ENCODE measurements around the gene TMEM234. TPM values are rescaled to one million over a fixed set of nuclear protein-coding genes. Genes with fewer than 3 reads are reported as not detected.
A peak's percentile ranks its signal among the peaks of the same experiment; 100 is the strongest.

TMEM234 gene
- total and polyA plus RNA-seq, 8 donors: 6.2 to 23.5 (median 8.7) TPM

DNA sequence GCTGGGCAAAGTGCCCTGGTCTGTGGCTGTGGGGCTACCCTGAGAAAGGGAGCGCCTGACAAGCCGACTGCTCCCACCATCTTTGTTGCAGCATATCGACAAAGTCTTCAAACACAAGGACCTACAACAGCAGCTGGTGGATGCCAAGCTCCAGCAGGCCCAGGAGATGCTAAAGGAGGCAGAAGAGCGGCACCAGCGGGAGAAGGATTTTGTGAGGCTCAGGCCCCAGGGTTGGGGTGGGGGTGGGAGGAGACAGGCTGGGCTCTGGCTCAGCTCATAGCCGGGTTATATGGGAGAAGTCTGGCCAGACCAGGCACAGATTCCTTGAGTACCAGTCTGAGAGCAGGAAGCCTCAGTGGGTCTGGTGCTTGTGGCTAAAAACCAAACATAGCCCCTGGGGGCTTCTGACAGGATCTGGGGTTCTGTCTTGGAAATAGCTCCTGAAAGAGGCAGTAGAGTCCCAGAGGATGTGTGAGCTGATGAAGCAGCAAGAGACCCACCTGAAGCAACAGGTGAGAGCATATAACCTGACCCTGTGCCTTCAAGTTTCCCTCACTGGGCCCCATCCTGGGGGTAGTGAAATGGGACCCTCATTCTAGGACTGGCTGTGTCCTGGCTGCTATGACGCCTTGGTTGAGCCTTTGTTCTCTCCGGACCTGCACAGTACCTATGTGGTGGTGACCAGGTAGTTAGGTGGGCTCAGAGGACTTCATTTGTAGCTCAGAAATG, 29.8 kb downstream of the TMEM234 start:
- WGBS, 2 donors: 93 to 95% methylated on average over 8 of the region's 8 CpGs
- no peaks in the 10 kb centered on the region for H3K9me3 ChIP-seq
- DNase-seq (peak in 1 of 6 donors; percentile 25), FAIRE-seq (no peak), ATAC-seq (no peak)
- intact Hi-C loops (cut with DNase I): no loop called here
- no peaks in the 10 kb centered on the region for H3K4me1 ChIP-seq
- H3K27ac ChIP-seq: no peak overlapping the region
- no peak overlapping the region for H3K4me3 ChIP-seq
- TF ChIP-seq, protein P1, sequence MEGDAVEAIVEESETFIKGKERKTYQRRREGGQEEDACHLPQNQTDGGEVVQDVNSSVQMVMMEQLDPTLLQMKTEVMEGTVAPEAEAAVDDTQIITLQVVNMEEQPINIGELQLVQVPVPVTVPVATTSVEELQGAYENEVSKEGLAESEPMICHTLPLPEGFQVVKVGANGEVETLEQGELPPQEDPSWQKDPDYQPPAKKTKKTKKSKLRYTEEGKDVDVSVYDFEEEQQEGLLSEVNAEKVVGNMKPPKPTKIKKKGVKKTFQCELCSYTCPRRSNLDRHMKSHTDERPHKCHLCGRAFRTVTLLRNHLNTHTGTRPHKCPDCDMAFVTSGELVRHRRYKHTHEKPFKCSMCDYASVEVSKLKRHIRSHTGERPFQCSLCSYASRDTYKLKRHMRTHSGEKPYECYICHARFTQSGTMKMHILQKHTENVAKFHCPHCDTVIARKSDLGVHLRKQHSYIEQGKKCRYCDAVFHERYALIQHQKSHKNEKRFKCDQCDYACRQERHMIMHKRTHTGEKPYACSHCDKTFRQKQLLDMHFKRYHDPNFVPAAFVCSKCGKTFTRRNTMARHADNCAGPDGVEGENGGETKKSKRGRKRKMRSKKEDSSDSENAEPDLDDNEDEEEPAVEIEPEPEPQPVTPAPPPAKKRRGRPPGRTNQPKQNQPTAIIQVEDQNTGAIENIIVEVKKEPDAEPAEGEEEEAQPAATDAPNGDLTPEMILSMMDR (IDR thresholded peaks at IDR 0.05): no peak
- no peaks in the 10 kb centered on the region for H3K27me3 ChIP-seq
- H3K36me3 ChIP-seq: peaks cover 18 to 84% (median 62%) of the 10 kb centered on the region in 3 donors

DNA sequence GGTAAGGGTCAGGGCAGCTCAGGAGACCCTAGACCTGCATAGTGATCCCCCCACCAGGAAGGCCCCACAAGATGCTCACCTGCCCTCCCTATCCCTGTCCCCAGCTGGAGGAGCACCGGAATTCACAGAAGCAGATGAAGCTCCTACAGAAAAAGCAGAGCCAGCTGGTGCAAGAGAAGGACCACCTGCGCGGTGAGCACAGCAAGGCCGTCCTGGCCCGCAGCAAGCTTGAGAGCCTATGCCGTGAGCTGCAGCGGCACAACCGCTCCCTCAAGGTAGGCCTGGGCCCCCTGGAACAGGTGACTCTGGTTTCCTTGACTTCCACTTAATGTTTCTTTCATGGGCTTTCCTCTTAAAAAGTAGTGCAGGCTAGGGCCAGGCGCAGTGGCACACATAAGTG, 34.3 kb downstream of the TMEM234 start:
- intact Hi-C loops (cut with DNase I): no loop called here
- Histone ChIP-seq H3K36me3 (peaks cover 13 to 72% (median 51%) of the 10 kb centered on the region in 3 donors), H3K4me1 (peaks cover 0 to 4% (median 0%) of the 10 kb centered on the region in 3 donors), H3K9me3 (no peaks in the 10 kb centered on the region), H3K4me3 (no peak overlapping the region), H3K27ac (no peak overlapping the region), H3K27me3 (no peaks in the 10 kb centered on the region)
- WGBS, 2 donors: 97 to 98% methylated on average over 9 of the region's 9 CpGs
- TF ChIP-seq, protein P1 (IDR thresholded peaks at IDR 0.05): no peak
- FAIRE-seq (no peak), ATAC-seq (no peak), DNase-seq (peak in 1 of 6 donors; percentile 21)

DNA sequence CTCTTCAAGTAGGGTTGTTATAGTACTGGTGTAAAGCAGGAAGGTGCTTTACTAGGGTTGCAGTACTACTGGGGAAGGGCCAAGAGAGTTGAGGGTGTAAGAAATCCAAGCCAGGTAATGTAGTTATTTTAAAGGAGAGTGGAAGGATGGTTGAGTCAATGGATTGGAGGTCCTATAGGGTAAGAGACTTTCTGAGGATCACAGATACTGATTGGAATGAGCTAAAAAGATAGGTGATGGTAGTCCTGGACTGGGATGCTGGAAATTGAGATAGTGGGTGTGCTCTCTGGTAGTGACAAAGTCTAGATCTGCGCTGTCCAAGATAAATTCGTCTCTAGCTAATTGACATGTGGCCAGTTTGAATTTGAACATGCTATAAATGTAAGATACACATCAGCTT, 35.7 kb downstream of the TMEM234 start:
- H3K36me3 ChIP-seq: peaks cover 13 to 59% (median 39%) of the 10 kb centered on the region in 3 donors
- no peak for FAIRE-seq
- 84 to 88% methylated on average over 2 of the region's 2 CpGs for WGBS, 2 donors

DNA sequence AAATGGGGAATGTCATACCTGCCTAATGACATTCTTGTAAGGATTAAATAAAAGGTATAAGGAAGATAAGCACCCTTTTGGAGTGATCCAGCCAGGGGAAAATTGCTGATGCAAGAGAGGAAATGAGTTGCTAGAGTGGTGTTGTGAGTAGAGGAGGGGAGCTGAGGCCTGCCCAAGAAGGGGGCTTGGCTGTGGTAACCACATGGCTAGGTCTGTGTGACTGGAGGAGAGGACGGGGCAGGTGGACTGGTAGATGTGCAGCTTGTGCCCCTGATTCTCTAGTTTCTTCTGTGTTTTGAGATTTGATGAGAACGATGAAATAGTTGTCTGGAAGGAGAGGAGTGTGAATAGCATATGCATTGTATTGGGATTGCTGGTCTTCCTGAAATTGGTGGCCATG, 36.1 kb downstream of the TMEM234 start:
- H3K9me3 ChIP-seq: no peaks in the 10 kb centered on the region
- intact Hi-C loops (cut with DNase I): no loop called here
- H3K4me1 ChIP-seq: peaks cover 0 to 17% (median 8%) of the 10 kb centered on the region in 3 donors
- WGBS, 2 donors: 86 to 94% methylated on average over 2 of the region's 2 CpGs
- FAIRE-seq: no peak
- no peak overlapping the region for H3K4me3 ChIP-seq
- H3K27ac ChIP-seq: no peak overlapping the region
- H3K27me3 ChIP-seq: no peaks in the 10 kb centered on the region
- peaks cover 13 to 57% (median 34%) of the 10 kb centered on the region in 3 donors for H3K36me3 ChIP-seq
- ATAC-seq: no peak
- TF ChIP-seq, protein P1 (IDR thresholded peaks at IDR 0.05): no peak
- no peak for DNase-seq

More for the DNA sequence above, 35.7 kb downstream of the TMEM234 start:
- ATAC-seq: no peak
- no peaks in the 10 kb centered on the region for H3K27me3 ChIP-seq
- H3K4me3 ChIP-seq: no peak overlapping the region
- no peak for DNase-seq
- peaks cover 0 to 13% (median 4%) of the 10 kb centered on the region in 3 donors for H3K4me1 ChIP-seq
- no peak overlapping the region for H3K27ac ChIP-seq
- TF ChIP-seq, protein P1 (IDR thresholded peaks at IDR 0.05): no peak
- H3K9me3 ChIP-seq: no peaks in the 10 kb centered on the region
- intact Hi-C loops (cut with DNase I): no loop called here

DNA sequence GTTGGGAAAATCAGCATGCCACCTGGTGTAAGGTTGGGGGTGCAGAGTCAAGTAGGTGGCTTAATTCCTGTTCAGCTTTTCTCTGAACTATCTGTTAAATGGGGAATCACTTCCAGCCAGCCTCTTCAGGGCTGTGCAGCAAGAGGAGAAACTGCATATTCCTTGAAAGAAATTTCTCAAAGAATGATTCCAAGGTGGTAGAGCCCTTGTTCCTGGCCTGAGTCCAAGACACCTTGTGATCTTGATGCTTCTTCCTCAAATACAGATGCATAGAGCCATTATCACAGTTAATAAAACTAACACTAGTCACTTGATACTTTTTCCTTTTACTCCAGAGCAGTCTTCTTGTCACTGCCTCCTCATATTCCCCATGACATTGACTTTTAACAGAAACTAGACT, 37.5 kb downstream of the TMEM234 start:
- no peak for ATAC-seq
- intact Hi-C loops (cut with DNase I): no loop called here
- Histone ChIP-seq H3K27ac (no peak overlapping the region), H3K4me3 (no peak overlapping the region), H3K36me3 (peaks cover 10 to 44% (median 20%) of the 10 kb centered on the region in 3 donors), H3K4me1 (peaks cover 0 to 20% (median 11%) of the 10 kb centered on the region in 3 donors), H3K27me3 (no peaks in the 10 kb centered on the region), H3K9me3 (no peaks in the 10 kb centered on the region)
- no peak for DNase-seq
- FAIRE-seq: no peak
- TF ChIP-seq, protein P1 (IDR thresholded peaks at IDR 0.05): no peak

All from pancreas (tissue), 10 donors.